SK-N-MC (cell line): ENCODE data around the gene KXD1.
A peak's percentile ranks its signal among the peaks of the same experiment; 100 is the strongest.

Experiments
- DNase-seq: peaks from one replicate; pipeline ENCODE4 v3.0.0-alpha.2; 2011; ENCODE audit warnings: low read depth, low spot score
- H3K27ac ChIP-seq: fragments of 200-600 bp; sonication (generic); 2 replicates; pipeline ENCODE4 v1.5.1; 2016; ENCODE audit warnings: mixed run types
- H3K36me3 ChIP-seq: fragments of 200-600 bp; sonication (generic); 2 replicates; pipeline ENCODE4 v1.6.1; 2017; ENCODE audit warnings: antibody characterized with exemption, low read length, mixed read lengths; ENCODE audit not compliant: insufficient read depth
- H3K4me3 ChIP-seq: fragments of 200-600 bp; sonication (generic); 2 replicates; pipeline ENCODE4 v1.5.1; 2016
- H3K9ac ChIP-seq: fragments of 200-600 bp; sonication (generic); 2 replicates; pipeline ENCODE4 v1.8.0; 2017; ENCODE audit warnings: mixed run types, mixed read lengths; ENCODE audit not compliant: insufficient read length
- H3K9me3 ChIP-seq: fragments of 200-600 bp; sonication (generic); 2 replicates; pipeline ENCODE4 v1.6.1; 2017; ENCODE audit warnings: low read depth, mild to moderate bottlenecking, antibody characterized with exemption, low read length, moderate library complexity, mixed read lengths
- EZH2 ChIP-seq: fragments of 200-600 bp; sonication (generic); IDR thresholded peaks from one replicate; pipeline ENCODE4 v1.6.1; 2017; ENCODE audit warnings: antibody characterized with exemption
- FOXP2 ChIP-seq: optimal IDR thresholded peaks from 2 replicates; pipeline ENCODE3; 2011; ENCODE audit warnings: mild to moderate bottlenecking, moderate library complexity; ENCODE audit not compliant: insufficient read depth; ENCODE audit errors: extremely low read length, control extremely low read depth
- POLR2AphosphoS5 ChIP-seq: IDR thresholded peaks from 2 replicates; pipeline ENCODE4 v1.6.1; 2012; ENCODE audit warnings: mild to moderate bottlenecking, low read depth, low read length, borderline replicate concordance

The KXD1 gene

GRCh38 chr19:18607226-18608101, 49.8 kb downstream of the KXD1 start:
- H3K27ac ChIP-seq = no peak overlapping the region
- TF ChIP-seq EZH2 = no peak
- no peak for TF ChIP-seq FOXP2
- TF ChIP-seq POLR2AphosphoS5 = no peak
- peak overlapping the region; percentile 26 for H3K9ac ChIP-seq
- no peaks in the 10 kb centered on the region for H3K36me3 ChIP-seq
- peak overlapping the region; percentile 86 for H3K4me3 ChIP-seq
- H3K9me3 ChIP-seq = no peaks in the 10 kb centered on the region
- DNase-seq = no peak

- Histone ChIP-seq H3K27ac (no peak overlapping the region), H3K9me3 (no peaks in the 10 kb centered on the region), H3K9ac (no peak overlapping the region), H3K36me3 (no peaks in the 10 kb centered on the region), H3K4me3 (peak overlapping the region; percentile 86)
- no peak for TF ChIP-seq EZH2
- TF ChIP-seq FOXP2 = no peak
- no peak for TF ChIP-seq POLR2AphosphoS5
- no peak for DNase-seq
Measured at GRCh38 chr19:18608102-18608804, 50.6 kb downstream of the KXD1 start.

GRCh38 chr19:18608805-18609716, 51.4 kb downstream of the KXD1 start:
- TF ChIP-seq FOXP2 (no peak), EZH2 (no peak), POLR2AphosphoS5 (no peak)
- H3K4me3 ChIP-seq = no peak overlapping the region
- H3K9ac ChIP-seq = no peak overlapping the region
- H3K27ac ChIP-seq = no peak overlapping the region
- H3K36me3 ChIP-seq = no peaks in the 10 kb centered on the region
- DNase-seq = no peak
- no peaks in the 10 kb centered on the region for H3K9me3 ChIP-seq

- DNase-seq = no peak
- Histone ChIP-seq H3K9me3 (no peaks in the 10 kb centered on the region), H3K9ac (no peak overlapping the region), H3K4me3 (no peak overlapping the region), H3K27ac (no peak overlapping the region), H3K36me3 (no peaks in the 10 kb centered on the region)
- TF ChIP-seq FOXP2 (no peak), POLR2AphosphoS5 (no peak), EZH2 (no peak)
Measured at GRCh38 chr19:18609717-18610051, 52.0 kb downstream of the KXD1 start.

- no peaks in the 10 kb centered on the region for H3K36me3 ChIP-seq
- no peak overlapping the region for H3K9ac ChIP-seq
- DNase-seq = no peak
- no peak overlapping the region for H3K4me3 ChIP-seq
- TF ChIP-seq EZH2 = no peak
- no peak for TF ChIP-seq POLR2AphosphoS5
- TF ChIP-seq FOXP2 = no peak
- no peak overlapping the region for H3K27ac ChIP-seq
- no peaks in the 10 kb centered on the region for H3K9me3 ChIP-seq
Measured at GRCh38 chr19:18610245-18610555, 52.5 kb downstream of the KXD1 start.

- H3K4me3 ChIP-seq = peak overlapping the region; percentile 31
- H3K9ac ChIP-seq = no peak overlapping the region
- DNase-seq = no peak
- no peaks in the 10 kb centered on the region for H3K36me3 ChIP-seq
- no peak for TF ChIP-seq EZH2
- no peak for TF ChIP-seq FOXP2
- no peak for TF ChIP-seq POLR2AphosphoS5
- no peak overlapping the region for H3K27ac ChIP-seq
- no peaks in the 10 kb centered on the region for H3K9me3 ChIP-seq
Measured at GRCh38 chr19:18610556-18611326, 53.1 kb downstream of the KXD1 start.

GRCh38 chr19:18611327-18612050, 53.8 kb downstream of the KXD1 start:
- H3K36me3 ChIP-seq = no peaks in the 10 kb centered on the region
- no peak overlapping the region for H3K27ac ChIP-seq
- no peak overlapping the region for H3K9ac ChIP-seq
- H3K9me3 ChIP-seq = no peaks in the 10 kb centered on the region
- H3K4me3 ChIP-seq = peak overlapping the region; percentile 80
- TF ChIP-seq FOXP2 = no peak
- no peak for DNase-seq

GRCh38 chr19:18612051-18612771, 54.5 kb downstream of the KXD1 start:
- no peak for TF ChIP-seq POLR2AphosphoS5
- TF ChIP-seq EZH2 = no peak
- no peak for TF ChIP-seq FOXP2
- no peaks in the 10 kb centered on the region for H3K9me3 ChIP-seq
- no peak overlapping the region for H3K9ac ChIP-seq
- H3K36me3 ChIP-seq = no peaks in the 10 kb centered on the region
- peak overlapping the region; percentile 80 for H3K4me3 ChIP-seq
- DNase-seq = no peak
- no peak overlapping the region for H3K27ac ChIP-seq
